HG03196 (cell line): ENCODE measurements around the gene PTPRG.

Experiments
- ATAC-seq: cut with Tn5 transposase; IDR thresholded peaks from one replicate; pipeline ENCODE4 v1.9.1; 2021; ENCODE audit not compliant: unreplicated experiment

Gene PTPRG

DNA sequence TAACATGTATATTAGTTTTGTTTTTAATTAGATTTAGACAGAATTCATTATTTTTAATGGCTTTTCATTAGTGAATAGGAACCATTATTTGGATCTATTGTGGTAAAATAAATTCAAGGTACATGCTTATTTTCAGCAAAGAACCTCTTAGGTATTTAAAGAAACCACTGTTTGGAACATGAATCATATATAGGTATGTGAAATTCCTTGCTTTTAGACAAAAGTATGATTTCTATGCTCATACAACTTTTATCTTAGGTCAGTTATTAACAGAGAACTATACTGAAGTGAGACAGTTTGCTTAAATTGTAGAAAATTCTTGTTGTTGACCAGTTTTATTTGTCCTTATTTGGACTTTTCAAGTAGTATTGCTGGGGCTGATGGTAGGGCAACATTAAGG is 422.1 kb downstream of the PTPRG start:
- ATAC-seq = no peak

- no peak for ATAC-seq
Observed at GRCh38 chr3:61985020-61985419, 423.6 kb downstream of the PTPRG start.

DNA sequence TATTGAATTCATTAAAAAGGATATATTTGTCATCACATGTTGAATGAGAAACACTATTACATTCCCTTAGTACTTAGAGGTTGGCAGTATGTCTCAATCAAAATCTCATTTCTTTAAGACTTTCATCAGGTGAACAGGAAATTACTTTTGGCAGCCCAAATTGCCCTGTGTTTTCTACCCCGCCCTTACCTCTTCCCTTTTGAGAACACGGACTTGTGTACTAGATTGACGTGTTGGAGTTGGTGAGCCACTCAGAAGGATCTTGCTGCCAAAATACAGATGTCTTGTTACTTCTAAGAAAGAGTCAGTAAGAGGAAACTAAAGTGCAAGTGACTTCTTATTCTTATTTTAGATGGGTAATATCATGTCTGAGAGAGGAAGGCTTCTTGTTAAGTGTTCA is 425.1 kb downstream of the PTPRG start:
- ATAC-seq = no peak

GRCh38 chr3:61989681-61990080 is 428.3 kb downstream of the PTPRG start:
- ATAC-seq = no peak

- ATAC-seq = no peak
Observed at GRCh38 chr3:61990327-61991027, 429.1 kb downstream of the PTPRG start.

DNA sequence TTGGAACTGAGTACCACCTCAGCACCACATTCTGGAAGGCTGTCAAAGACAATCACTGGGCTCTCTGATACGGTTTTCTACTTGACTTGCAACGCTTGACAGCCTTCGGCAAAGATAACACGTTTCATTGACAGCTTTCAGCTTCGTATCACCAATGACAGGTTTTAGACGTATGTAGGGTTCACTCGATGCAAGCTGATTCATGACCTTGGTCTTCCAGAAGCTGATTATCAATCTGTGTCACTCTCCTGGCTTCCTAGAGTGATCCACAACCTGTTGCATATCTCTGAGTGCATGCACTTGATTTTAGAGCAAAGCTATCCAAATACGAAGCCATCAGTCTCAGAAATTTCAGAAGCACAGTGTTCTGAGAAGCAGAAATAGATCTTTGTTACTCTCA is 430.3 kb downstream of the PTPRG start:
- ATAC-seq = no peak

DNA sequence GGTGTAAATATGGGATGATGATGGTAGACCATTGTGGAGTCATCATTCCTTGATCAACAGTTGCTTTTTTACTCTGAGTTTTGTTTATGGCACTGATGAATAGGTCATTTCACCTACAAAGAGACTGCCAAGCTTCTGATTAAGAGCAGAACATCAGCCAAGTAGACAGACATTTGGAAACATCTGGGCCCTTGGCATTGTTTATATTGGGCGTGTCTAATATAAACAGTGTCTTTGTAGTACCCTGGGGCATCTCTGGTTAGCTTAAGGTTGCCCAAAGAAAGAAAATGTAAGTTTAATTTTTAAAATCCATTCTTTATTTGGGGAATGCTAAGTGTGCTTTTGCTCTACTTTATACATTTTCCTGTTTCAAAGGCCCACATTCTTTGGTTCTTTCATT is 435.0 kb downstream of the PTPRG start:
- ATAC-seq = no peak

DNA sequence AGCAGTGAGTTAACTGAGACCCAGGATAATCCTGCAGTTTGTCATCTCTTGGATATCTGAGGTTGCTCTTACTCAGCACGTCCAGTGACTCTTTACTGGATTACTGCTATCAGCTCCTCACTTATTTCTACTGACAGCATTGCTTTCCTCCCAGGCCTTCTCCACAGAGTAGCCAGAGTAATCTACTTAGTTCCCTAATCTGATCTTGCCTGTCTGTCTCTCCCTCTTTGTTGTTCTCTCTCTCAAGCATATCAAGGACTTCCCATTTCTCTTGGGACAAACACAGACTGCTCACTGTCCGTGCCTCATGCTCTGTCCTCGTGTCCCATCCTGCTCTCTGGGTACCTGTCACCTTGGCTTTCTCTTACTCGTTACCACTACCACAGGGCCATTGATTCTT is 435.7 kb downstream of the PTPRG start:
- no peak for ATAC-seq

GRCh38 chr3:62003835-62004234 is 442.5 kb downstream of the PTPRG start:
- no peak for ATAC-seq

- no peak for ATAC-seq
Observed at GRCh38 chr3:62007036-62007435, 445.7 kb downstream of the PTPRG start.

DNA sequence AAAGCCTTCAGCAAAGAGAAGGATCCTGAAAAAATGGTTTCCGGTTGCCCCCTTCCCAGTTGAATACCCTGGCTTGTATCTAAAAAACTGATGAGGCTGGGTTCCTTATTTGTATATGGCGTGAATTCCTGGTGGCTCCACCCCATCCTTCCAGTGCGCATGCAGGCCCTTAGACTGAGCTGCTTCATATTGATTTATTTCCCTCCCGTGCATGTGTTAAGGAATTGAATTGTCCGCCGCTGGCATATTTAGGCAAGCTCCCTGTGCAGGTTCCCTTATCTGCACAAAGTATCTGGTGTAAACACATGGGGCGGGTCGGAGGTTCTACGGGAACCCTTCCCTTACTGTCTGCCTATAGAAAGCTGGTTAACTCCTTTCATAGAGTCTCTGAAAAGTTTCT is 449.6 kb downstream of the PTPRG start:
- ATAC-seq = no peak

GRCh38 chr3:62011666-62012065 is 450.3 kb downstream of the PTPRG start:
- ATAC-seq = no peak

DNA sequence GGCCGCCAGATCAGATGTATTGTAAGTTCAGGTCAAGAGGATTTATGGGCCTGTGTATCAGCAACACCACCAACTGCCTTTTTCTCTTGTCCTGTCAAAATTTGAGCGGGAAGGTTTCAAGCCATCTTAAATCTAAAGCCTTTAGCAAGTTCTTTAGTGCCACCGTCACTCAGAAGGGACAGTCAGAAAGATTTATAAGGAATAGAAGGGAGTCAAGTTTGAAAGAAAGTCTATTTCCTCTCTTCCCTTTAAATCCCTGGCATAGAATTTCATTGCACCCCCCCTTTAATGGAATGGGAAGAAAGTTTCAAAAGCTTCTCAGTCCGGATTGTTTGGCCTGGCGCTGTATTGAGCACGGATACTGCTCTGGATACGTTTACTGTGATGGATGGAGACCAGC is 452.6 kb downstream of the PTPRG start:
- ATAC-seq = no peak

- no peak for ATAC-seq
Observed at GRCh38 chr3:62015111-62015510, 453.7 kb downstream of the PTPRG start.

DNA sequence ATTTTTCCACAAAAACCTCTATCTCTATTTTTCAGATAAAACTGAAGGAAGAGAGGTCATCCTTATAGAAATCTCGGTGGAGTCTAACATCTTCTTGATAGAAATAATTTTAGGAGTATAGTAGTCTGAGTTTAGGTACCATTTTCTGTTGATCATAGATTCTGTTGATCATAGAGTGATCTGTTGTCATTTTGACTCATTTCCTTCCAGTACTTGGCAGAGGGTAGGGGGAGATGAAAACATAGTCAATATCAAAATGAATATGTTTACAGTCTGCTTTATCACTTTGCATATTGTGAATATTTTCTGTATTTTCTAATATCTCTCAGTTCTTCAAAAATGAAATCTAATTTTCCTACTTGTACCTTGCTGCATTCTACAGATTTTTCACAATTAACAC is 458.5 kb downstream of the PTPRG start:
- ATAC-seq = no peak

DNA sequence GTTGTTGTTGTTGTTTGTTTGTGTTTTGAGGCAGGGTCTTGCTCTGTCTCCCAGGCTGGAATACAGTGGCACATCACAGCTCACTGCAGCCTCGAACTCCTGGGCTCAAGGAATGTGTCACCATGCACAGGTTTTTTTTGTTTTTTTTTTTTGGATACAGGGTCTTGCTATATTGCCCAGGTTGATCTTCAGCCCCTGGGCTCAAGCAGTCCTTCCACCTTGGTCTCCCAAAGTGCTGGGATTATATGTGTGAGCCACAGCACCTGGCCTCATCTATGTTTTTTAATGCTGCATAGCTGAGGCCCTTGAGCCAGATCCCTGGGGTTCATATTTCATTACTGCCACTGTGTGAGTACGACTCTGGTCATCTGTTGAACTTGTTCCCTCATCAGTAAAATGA is 459.3 kb downstream of the PTPRG start:
- ATAC-seq = no peak

DNA sequence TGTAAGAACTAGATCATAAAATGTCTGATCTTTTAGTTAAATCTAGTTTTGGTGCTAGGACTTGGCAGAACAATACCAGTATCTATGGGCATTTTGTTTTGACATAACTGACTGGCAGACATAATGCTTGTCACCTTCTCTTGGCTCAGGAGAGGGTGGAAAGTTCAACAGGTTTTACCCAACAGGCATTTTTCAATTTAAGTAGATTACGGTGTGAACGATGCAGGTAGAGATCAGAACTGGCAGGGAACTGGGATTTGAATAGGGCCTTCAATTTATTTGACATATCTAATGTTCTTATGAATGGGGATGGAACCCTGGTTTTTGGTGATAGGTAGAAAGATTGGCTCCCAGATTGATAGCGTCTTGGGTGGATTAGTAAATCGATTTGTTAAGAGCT is 460.9 kb downstream of the PTPRG start:
- no peak for ATAC-seq

DNA sequence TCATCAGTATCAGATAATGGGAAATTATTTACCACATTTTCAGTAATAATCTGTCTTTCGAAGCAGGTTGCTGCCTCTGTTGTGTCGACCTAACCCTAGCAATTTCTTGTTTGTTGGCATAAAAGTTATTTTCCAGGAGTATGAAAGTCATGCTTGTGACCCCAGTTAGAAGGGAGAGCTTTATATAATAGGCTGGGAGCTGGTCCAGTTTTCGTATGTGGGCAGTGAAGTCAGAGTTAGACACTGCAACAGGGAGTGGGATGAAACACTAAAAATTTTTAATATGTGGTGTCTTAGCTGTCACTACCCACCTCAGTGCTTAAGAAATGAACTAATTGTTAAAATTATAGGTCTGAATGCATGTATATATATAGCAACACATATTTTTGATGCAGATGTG is 463.5 kb downstream of the PTPRG start:
- ATAC-seq = no peak

DNA sequence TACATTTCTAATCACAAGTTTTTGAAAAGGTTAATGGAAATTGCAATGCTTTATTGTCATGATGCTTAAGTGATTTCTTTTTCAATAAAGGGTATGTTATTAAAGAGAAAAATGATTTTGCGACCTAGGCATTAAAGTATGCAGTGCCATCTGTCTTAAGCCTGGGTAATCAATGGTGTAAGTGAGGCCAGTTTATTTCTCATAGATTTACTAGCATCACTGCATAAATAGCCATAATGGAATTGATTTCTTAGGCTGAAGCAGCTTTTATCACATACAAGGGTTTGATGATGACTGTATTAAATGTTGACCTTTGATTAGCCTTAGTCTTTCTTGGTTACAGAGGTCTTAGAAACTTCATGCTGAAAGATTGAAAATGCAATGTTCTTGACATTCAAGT is 464.5 kb downstream of the PTPRG start:
- no peak for ATAC-seq

- ATAC-seq = no peak
Observed at GRCh38 chr3:62027241-62027640, 465.9 kb downstream of the PTPRG start.

DNA sequence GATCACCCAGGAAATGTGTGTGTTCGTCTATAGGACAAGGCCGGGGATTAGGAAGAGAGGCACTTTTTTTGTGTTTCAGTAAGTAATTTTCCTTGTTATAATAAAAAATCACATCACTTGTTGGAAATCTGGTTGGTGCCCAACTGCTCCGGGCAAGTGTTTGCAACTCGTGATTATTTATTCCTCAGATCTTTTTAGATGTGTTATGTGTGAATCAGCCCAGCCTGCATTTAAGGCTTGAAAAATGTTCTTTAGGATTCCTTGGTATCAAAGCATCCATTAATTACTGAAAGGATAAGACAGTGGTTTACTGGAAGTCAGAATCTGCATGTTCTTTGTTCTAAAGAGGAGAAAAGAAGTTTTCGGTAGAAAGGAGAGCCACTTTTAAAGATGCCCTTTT is 466.4 kb downstream of the PTPRG start:
- no peak for ATAC-seq

DNA sequence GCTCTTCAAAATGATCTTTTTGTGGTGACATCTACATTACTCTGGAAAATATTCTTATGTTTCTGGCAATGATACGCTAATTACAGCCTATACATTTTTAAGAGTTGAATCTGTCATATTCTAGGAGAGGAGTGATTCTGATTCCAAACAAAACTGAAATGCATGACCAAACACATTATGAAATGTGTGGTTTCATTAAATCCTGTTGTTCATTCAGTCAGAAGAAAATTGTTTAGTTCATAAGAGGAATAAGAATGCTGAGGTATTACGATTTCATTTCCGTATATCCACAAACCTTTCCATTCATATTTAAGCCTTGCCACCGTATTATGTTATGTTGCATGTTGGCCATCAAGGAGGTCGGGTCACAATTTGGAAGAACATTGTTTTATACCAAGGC is 466.9 kb downstream of the PTPRG start:
- no peak for ATAC-seq

DNA sequence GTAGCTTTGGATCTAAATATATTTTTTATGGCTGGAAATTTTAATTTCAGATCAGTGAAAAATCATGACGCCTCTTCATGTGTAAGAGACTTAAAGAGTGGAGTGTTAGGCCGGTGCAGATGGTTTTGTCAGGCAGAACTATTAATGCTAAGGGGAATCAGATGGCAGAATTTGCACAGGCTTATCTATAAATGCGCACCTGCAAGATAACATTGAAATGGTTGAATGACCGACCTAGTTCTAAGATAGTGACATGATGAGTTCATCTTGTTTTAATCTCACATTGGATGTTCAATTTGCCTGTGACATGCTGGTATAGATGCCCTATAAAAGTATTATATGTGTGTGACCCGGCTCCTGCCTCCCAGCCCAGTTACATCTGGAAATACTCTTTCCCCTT is 471.4 kb downstream of the PTPRG start:
- ATAC-seq = no peak
